Amygdala (tissue), 56 donors: Measurements from ENCODE around the gene SCYL1.
"Not testable (repeated sequence)": the region's sequence is repeated elsewhere in the genome, so short reads cannot be mapped to it uniquely, and the experiment has no call there.

Experiments used
- DNase-seq, 56 donors: peaks; one replicate each; lab custom pipeline; 2025; lab: John Stamatoyannopoulos, UW

SCYL1 gene

DNA sequence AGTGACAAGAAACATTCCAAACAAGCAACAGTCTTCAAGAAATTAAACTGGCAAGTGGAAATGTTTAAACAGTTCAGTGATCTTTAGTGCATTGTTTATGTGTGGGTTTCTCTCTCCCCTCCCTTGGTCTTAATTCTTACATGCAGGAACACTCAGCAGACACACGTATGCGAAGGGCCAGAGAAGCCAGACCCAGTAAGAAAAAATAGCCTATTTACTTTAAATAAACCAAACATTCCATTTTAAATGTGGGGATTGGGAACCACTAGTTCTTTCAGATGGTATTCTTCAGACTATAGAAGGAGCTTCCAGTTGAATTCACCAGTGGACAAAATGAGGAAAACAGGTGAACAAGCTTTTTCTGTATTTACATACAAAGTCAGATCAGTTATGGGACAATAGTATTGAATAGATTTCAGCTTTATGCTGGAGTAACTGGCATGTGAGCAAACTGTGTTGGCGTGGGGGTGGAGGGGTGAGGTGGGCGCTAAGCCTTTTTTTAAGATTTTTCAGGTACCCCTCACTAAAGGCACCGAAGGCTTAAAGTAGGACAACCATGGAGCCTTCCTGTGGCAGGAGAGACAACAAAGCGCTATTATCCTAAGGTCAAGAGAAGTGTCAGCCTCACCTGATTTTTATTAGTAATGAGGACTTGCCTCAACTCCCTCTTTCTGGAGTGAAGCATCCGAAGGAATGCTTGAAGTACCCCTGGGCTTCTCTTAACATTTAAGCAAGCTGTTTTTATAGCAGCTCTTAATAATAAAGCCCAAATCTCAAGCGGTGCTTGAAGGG, 20.0 kb upstream of the SCYL1 start:
- peak in 1 of 56 donors; percentile 54 for DNase-seq

DNA sequence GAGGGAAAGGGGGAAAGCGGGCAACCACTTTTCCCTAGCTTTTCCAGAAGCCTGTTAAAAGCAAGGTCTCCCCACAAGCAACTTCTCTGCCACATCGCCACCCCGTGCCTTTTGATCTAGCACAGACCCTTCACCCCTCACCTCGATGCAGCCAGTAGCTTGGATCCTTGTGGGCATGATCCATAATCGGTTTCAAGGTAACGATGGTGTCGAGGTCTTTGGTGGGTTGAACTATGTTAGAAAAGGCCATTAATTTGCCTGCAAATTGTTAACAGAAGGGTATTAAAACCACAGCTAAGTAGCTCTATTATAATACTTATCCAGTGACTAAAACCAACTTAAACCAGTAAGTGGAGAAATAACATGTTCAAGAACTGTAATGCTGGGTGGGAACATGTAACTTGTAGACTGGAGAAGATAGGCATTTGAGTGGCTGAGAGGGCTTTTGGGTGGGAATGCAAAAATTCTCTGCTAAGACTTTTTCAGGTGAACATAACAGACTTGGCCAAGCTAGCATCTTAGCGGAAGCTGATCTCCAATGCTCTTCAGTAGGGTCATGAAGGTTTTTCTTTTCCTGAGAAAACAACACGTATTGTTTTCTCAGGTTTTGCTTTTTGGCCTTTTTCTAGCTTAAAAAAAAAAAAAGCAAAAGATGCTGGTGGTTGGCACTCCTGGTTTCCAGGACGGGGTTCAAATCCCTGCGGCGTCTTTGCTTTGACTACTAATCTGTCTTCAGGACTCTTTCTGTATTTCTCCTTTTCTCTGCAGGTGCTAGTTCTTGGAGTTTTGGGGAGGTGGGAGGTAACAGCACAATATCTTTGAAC, 19.2 kb upstream of the SCYL1 start:
- DNase-seq, result peak in 5 of 56 donors; percentile 15 to 54 (median 25)

DNA sequence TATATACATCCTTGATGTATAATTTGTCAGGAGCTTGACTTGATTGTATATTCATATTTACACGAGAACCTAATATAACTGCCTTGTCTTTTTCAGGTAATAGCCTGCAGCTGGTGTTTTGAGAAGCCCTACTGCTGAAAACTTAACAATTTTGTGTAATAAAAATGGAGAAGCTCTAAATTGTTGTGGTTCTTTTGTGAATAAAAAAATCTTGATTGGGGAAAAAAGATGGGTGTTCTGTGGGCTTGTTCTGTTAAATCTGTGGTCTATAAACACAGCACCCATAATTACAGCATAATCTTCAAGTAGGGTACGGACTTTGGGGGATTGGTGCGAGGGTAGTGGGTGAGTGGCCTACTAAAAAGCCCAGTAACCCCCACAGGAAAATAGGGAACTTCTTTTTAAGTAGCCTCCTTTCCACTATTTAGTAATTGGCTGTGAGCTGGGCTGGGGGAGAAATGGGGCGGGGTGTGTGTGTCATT, 18.6 kb upstream of the SCYL1 start:
- peak in 2 of 56 donors; percentile 22 to 45 for DNase-seq

DNA sequence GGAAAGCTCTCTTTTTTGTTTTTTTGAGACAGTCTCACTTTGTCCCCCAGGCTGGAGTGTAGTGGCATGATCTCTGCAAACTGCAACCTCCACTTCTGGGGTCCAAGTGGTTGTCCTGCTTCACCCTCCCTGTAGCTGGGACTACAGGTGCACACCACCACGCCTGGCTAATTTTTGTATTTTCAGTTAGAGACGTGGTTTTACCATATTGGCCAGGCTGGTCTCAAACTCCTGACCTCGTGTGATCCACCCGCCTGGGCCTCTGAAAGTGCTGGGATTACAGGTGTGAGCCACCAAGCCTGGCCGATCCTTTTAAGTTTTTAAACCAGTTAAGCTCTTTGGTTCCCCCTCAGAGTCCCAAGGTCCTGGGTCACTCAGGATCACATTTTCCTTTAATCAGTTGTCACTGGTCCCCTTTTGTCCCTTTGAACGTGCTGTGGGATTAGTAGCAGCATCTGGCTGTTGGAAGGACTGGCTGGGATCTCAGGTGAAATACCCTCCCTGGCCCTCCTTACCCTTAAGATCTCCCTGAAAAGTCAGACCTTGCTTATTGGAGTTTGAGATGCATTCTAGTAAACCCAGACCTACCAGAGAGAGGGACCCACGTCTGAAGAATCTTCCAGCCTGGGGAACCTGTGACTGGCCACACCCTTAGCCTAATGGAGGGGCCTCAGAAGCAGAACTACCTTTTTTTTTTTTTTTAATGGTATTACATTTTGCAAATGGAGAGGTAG, 17.9 kb upstream of the SCYL1 start:
- peak in 12 of 56 donors; percentile 30 to 88 (median 56) for DNase-seq

DNA sequence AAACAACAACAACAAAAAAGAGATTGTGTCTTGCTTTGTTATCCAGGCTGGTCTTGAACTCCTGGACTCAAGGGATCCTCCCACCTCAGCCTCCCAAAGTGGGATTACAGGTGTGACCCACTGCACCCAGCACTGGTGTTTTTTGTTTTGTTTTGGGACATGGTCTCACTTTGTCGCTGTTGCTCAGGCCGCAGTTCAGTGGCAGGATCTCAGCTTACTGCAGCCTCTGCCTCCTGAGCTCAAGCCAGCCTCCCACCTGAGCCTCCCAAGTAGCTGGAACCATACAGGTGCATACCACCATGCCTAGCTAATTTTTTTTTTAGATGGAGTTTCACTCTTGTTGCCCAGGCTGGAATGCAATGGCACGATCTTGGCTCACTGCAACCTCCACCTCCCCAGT, 12.6 kb upstream of the SCYL1 start:
- DNase-seq, result not testable (repeated sequence)

DNA sequence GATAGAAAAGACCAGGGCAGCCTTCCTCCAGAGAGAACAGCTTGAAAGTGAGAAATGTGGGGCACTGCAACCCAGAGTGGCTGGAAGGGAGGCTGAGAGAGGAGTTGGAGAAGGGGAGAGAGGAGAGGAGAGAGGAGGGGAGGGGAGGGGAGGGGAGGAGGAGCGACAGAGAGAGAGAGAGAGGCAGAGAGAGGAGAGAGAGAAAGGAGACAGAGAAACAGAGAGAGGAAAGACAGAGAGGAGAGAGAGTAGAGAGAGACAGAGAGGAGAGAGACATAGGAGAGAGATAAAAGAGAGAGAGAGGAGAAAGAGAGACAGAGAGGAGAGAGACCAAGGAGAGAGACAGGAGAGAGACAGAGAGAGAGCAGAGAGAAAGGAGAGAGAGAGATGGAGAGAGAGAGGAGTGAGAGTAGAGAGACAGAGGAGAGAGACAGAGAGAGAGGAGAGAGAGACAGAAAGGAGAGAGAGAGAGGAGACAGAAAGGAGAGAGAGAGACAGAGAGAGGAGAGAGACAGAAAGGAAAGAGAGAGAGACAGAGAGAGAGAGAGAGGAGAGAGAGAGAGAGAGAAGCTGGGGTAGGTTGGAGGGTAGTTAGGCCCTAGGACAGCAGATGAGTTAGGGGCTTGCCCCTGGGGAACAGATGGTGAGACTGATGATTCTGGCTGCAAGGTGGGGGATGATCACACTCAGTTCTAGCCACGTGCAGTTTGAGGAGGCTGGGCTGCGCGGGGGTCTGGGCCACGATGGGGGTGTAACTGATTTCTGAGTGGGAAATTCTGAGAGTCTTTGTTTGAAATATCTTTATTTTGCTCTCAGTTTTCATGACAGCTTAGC, 8.5 kb upstream of the SCYL1 start:
- DNase-seq, result no peak

DNA sequence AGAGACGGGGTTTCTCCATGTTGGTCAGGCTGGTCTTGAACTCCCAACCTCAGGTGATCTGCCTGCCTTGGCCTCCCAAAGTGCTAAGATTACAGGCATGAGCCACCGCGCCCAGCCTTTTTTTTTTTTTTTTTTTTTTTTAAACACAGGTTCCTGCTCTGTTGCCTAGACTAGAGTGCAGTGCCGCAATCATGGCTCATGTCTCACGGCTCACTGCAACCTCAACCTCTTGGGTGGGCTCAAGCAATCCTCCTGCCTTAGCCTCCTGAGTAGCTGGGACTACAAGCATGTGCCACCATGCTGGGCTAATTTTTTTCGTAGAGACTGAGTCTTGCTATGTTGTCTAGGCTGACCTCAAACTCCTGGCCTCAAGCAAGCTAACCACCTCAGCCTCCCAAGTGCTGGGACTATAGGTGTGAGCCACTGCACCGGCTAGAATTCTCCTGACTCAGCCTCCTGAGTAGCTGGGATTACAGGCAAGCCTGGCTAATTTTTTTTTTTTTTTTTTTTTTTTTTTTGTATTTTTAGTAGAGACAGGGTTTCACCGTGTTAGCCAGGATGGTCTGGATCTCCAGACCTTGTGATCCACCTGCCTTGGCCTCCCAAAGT, 5.8 kb upstream of the SCYL1 start:
- not testable (repeated sequence) for DNase-seq

DNA sequence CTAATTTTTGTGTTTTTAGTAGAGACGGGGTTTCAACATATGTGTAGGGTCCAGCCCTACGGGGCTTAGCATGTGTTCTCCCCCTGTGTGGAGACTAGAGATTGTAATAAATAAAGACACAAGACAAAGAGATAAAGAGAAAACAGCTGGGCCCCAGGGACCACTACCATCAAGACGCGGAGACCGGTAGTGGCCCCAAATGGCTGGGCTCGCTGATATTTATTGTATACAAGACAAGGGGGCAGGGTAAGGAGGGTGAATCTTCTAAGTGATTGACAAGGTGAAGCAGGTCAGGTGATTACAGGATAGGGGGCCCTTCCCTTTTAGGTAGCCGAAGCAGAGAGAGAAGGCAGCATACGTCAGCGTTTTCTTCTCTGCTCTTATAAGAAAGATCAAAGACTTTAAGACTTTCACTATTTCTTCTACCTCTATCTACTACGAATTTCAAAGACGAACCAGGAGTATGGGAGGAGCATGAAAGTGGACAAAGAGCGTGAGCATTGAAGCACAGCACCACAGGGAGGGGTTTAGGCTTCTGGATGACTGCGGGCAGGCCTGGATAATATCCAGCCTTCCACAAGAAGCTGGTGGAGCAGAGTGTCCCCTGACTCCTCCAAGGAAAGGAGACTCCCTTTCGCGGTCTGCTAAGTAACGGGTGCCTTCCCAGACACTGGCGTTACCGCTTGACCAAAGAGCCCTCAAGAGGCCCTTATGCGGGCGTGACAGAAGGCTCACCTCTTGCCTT, 2.9 kb upstream of the SCYL1 start:
- DNase-seq, result not testable (repeated sequence)

DNA sequence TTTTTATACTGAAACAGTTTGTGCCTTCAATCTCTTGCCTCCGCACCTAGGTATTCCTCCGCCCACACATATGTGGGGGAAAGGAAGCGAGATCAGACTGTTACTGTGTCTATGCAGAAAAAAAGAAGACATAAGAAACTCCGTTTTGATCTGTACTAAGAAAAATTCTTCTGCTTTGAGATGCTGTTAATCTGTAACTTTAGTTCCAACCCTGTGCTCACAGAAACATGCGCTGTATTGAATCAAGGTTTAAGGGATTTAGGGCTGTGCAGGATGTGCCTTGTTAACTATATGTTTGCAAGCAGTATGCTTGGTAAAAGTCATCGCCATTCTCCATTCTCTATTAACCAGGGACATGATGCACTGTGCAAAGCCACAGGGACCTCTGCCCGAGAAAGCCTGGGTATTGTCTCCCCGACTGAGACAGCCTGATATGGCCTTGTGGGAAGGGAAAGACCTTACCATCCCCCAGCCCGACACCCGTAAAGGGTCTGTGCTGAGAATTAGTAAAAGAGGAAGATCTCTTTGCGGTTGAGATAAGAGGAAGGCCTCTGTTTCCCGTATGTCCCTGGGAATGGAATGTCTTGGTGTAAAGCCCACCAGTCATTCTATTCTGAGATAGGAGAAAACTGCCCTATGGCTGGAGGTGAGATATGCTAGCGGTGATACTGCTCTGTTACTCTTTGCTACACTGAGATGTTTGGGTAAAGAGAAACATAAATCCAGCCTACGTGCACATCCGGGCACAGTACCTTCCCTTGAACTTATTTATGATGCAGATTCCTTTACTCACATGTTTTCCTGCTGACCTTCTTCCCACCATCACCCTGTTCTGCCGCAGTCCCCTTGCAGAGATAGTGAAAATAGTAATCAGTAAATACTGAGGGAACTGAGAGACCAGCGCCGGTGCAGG, 1.9 kb upstream of the SCYL1 start:
- DNase-seq, result peak in 3 of 56 donors; percentile 22 to 39 (median 28)

DNA sequence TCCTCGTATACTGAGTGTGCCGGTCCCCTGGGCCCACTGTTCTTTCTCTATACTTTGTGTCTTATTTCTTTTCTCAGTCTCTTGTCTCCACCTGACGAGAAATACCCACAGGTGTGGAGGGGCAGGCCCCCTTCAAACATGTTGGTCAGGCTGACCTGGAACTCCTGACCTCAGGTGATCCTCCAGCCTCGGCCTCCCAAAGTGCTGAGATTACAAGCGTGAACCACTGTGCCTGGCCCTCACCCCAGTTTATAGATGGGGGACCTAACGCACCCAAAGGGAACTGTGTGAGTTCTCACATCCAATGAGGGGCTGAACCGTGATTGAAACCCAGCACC, 1.3 kb upstream of the SCYL1 start:
- not testable (repeated sequence) for DNase-seq

DNA sequence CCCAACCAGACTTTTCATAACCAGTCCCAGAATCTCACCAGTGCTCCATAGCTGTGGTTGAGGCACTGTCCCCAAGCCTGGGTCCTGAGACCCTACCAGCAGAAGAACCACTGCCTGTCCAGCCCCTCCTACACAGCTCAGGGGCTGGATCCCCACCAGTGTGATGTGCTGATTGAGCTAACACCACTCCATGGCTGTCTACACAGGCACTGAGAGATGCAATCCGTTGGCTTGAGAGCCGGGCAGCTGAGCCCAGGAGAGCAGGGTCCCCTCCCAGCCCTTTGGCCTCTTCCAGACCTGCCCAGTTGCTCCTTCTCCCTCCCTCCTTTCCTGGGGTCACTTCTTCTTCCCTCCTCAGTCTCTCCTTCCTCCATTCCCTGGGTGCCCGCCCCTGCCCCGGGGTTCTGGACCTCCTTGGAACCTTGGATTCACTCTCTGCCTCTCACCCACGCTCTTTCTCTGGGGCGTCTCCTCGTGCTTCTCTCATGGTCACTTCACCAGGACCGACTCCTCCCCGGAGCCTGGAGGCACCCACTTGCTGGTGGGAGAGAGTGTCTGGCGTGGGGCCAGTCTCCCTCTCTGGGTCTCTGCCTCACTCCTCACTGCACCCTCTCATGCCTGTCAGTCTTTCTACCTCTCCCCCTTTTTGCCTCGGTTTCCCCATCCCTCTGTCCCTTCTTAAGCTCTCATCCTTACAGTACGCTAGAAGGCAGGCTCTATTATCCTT, 706 bp upstream of the SCYL1 start:
- peak in 11 of 56 donors; percentile 22 to 72 (median 42) for DNase-seq

DNA sequence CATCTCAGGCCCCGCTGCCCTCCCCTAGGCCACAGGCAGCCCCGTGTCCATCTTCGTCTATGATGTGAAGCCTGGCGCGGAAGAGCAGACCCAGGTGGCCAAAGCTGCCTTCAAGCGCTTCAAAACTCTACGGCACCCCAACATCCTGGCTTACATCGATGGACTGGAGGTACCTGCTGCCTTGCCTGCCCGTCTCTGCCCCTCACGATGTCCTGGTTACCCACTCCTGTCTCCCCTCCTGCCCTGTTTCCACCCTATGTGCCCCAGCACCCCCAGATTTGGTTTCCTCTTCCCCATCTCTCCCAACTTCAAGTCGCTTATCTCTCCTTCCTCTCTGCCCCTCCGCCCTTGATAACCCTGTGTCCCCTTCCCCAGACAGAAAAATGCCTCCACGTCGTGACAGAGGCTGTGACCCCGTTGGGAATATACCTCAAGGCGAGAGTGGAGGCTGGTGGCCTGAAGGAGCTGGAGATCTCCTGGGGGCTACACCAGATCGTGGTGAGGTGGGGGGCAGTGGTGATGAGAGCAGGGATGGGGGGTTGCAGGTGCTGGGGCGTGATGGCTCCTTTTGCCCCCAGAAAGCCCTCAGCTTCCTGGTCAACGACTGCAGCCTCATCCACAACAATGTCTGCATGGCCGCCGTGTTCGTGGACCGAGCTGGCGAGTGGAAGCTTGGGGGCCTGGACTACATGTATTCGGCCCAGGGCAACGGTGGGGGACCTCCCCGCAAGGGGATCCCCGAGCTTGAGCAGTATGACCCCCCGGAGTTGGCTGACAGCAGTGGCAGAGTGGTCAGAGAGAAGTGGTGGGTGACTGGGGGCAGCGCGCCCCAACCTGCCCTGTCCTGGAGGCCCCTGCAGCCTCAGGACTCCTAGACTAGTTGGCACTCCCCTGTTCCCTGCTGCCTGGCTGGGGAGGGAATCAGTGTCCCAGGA, 930 bp downstream of the SCYL1 start:
- no peak for DNase-seq

DNA sequence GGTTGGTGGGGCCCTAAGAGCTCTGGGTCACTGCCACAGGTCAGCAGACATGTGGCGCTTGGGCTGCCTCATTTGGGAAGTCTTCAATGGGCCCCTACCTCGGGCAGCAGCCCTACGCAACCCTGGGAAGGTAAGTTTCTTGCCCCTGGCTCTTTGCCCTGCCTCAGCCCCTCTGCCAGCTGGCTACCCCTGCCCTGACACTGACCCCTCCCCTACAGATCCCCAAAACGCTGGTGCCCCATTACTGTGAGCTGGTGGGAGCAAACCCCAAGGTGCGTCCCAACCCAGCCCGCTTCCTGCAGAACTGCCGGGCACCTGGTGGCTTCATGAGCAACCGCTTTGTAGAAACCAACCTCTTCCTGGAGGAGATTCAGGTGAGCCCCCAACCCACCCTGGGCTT, 1.9 kb downstream of the SCYL1 start:
- no peak for DNase-seq

DNA sequence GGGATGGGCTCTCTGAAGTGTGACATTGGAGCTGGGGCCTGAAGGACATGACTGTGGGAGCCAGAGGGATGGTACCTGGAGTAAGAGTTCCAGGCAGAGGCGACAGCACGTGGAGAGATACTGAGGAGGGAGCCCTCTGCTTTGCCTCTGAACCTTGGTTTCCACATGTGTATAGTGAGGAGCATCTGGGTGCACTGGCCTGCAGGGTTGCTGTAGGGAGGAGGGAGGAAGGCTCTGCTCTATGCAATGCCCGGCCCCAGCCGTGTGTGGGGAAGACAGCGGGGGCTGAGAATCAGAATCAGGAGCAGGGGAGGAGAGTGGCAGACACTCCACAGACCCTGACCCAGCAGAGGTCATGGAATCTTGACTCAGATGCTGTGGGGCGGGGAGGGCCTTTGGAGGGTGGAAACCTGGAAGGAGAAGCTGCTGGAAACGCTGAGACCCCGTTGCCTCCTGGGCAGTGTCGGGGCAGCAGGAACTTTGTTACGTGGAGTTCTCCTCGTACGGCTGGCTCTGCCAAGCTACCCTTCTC, 4.0 kb downstream of the SCYL1 start:
- no peak for DNase-seq

DNA sequence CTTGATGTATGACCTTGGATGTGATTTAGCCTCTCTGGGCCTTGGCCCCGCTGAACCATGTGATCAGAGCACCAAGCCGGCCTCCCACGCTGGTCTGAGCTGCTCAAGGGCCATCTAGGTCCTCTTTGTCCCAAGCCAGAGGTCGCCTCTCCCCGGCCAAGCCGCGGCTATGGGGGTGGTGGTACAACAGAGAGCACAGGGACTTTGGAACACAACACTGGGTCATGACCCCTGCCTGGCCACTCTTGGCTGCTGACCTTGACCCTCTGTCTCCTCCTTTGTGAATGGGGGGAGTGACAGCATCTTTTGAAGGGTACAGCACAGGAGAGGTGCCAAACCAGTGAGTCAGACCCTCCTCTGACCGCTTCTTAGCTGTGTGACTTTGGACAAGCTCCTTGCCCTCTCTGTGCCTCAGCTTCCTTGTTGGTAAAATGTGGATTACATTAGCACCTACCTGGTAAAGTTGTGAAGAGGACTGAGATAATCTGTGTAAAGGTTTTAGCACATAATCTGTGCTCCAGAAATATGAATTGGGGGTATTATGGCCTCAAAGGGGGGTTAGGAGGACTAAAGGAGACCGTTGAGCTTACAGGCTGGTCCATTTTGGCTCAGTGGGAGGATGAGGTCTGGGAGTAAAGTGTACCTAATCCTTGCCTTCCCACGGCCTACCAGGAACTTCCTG, 4.7 kb downstream of the SCYL1 start:
- no peak for DNase-seq
